ENCODE measurements around the gene UNC5A. TPM values are rescaled to one million over a fixed set of nuclear protein-coding genes. Genes with fewer than 3 reads are reported as not detected.

UNC5A gene
- total RNA-seq, 1 donor from 2014 or later: not detected

DNA sequence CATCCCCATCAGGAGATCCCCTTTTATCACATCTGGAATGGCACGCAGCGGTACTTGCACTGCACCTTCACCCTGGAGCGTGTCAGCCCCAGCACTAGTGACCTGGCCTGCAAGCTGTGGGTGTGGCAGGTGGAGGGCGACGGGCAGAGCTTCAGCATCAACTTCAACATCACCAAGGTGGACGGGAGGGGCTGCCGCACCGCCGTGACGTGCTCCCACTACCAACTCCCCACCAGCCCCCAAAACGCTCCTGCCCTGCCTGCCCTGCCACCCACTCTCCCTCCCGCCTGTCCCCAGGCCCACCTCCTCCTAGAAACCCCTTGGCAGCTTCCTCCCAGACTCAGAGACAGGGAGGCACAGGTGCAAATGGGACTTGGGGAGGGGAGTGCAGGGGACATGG, 68.1 kb downstream of the UNC5A start:
- no peak for DNase-seq (ENCODE audit: low spot score)

DNA sequence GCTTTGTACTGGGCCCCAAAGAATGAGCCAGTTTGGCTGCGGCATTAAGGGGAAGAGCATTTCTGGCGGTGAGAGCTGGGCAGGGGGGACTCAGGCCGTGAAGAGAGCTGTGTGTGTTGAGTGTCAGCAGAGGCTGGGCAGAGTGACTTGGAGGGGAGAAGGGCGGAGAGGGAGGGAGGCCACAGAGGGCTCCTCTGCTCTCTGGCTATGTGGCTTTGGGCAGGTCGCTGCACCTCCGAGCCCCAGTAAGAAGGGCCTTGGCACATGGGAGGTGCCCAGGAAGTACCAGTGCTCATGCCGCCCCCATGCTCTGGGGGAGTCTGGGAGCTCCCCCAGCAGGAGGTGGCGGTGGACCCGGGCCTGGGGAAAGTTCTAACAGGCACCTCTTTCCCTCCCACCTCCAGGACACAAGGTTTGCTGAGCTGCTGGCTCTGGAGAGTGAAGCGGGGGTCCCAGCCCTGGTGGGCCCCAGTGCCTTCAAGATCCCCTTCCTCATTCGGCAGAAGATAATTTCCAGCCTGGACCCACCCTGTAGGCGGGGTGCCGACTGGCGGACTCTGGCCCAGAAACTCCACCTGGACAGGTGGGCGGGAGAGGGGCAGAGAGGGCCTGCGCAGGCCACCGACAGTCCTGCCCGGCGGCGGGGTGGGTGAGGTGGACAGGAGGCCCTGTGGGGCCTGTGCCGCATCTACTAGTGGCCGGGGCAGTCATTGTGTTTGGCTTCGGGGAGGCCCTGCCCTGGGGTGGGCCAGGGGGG, 68.7 kb downstream of the UNC5A start:
- no peak for DNase-seq (ENCODE audit: low spot score)

DNA sequence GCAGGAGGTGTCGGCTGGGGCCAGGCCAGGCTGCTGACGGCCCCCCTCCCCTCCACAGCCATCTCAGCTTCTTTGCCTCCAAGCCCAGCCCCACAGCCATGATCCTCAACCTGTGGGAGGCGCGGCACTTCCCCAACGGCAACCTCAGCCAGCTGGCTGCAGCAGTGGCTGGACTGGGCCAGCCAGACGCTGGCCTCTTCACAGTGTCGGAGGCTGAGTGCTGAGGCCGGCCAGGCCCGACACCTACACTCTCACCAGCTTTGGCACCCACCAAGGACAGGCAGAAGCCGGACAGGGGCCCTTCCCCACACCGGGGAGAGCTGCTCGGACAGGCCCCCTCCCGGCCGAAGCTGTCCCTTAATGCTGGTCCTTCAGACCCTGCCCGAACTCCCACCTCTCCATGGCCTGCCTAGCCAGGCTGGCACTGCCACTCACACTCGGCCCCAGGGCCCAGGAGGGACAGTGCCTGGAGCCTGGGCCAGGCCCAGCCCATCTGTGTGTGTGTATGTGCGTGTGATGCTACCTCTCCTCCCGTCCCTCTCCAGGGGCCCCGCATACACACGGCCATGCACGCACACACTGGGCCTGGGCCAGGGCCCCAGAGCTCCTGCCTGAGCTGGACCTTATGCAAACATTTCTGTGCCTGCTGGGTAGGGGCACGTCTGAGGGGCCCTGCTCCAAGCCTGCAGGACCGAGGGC, 69.5 kb downstream of the UNC5A start:
- DNase-seq (ENCODE audit: low spot score): no peak

- DNase-seq (ENCODE audit: low spot score): no peak
Measured at GRCh38 chr5:176880366-176881020, 70.1 kb downstream of the UNC5A start.

- no peak for DNase-seq (ENCODE audit: low spot score)
Measured at GRCh38 chr5:176881021-176881749, 70.8 kb downstream of the UNC5A start.

- DNase-seq (ENCODE audit: low spot score): no peak
Measured at GRCh38 chr5:176881816-176882566, 71.6 kb downstream of the UNC5A start.

DNA sequence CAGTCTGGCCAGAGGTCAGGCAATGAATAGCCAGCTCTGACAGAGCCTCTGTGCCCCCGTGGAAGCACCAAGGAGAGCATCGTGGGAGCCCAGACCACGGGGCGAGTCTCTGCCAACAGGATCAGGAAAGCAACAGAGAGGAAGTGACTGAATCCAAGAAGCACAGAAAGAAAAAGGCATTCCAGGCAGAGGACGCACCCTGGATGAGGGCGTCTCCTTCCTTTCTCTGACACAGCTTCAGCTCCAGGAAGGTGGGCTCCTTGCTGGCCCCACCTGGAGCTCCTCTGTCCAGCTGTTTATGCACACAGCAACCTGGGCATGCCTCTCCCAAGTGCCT, 72.2 kb downstream of the UNC5A start:
- DNase-seq (ENCODE audit: low spot score): no peak

GRCh38 chr5:176883700-176884570, 73.6 kb downstream of the UNC5A start:
- DNase-seq (ENCODE audit: low spot score): no peak

DNA sequence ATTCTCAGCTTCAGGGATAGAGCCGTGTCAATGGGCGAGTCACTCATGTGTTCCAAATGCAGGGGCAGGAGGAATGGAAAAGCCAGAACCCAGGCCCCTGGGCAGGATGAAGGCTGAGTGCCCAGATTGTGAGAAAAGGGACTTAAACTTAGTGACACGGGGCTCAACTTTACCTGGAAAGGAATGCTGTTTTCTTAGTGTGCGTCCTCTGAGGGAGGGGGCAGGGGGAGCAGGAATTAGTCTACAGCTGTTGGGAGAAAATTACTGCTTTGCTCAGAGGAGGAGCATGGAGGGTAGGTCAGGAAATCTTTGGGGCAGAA, 74.2 kb downstream of the UNC5A start:
- no peak for DNase-seq (ENCODE audit: low spot score)

DNA sequence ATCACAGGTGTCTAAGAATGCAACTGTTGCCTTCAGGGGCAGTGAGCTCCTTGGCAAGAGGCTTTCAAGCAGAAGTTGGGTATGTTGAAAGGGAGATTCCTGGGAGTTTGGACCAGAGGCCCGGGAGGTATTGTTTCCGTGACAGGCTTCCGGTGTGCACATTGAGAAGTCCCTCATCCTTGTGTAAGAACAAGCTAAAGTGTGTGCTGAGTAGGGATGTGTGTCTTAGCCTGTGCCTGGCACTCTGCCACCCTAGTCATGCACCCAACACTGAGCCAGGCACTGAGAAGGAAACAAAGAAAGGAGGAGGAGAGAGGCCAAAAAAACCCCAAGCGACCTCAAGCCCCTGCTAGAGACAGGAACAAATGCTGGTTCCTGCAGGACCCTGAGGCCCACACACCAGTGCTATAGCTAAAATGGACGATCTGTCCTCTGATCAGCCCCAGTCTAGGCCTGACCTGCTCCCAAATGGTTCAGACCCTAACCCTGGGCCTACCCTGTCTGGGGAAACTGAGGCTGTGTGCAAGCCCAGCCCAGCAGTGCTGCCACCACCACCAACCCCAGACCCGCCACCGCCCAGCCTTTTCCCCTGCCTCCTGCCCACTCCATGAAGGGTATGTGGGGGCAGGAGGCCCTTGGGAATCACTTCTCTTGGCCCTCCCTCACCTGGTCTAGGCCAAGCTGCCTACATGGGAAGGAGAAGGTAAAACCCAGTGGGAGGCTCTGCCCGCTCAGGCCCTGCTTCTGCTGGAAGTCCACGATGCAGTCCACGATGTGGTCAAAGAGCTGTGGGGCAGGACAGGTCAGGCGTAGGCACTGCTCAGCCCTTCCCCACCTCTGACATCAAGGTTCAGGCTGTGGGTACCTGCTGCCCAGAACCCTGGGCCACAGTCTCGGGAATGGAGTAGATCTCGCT, 76.2 kb downstream of the UNC5A start:
- DNase-seq (ENCODE audit: low spot score): no peak

GRCh38 chr5:176887252-176887849, 77.0 kb downstream of the UNC5A start:
- DNase-seq (ENCODE audit: low spot score): no peak

DNA sequence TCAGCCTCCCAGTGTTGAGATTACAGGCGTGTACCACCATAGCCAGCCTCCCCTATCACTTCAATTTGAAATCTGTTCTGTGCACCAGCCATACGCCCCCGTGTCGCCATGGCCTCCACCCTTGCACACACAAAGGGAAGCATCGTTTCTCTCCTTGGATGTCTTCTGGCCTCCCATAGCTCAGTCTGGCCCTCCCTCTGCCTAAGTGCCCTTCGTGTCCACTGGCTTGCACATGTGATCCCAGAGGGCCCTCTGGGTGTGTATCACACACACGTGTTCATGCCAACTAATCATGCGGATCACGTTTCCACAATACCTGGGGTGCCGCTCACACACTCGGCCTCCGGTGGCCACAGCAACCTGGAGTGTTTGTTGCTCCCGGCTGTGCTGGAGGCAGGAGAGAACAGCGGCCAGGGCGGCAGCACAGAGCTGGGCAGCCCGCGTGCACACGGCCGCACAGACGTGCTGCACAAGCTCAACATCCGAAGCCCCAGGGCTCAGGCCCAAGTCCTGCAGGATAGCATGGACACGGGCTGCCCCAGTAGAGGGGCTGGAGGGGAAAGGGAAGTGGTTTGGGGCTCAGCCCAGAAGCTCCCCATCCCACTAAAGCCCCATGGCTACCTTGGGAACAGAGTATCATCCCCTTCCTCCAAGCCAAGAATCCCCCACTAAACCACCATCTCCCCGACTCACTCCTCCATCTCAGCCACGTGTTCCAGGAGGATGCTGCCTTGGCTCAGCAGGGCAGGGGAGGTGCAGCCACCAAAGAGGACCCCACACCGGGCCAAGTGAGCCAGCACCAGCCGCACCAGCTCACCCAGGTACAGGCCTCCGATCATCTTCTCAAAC, 77.9 kb downstream of the UNC5A start:
- DNase-seq (ENCODE audit: low spot score): no peak

GRCh38 chr5:176888865-176889165, 78.5 kb downstream of the UNC5A start:
- no peak for DNase-seq (ENCODE audit: low spot score)

DNA sequence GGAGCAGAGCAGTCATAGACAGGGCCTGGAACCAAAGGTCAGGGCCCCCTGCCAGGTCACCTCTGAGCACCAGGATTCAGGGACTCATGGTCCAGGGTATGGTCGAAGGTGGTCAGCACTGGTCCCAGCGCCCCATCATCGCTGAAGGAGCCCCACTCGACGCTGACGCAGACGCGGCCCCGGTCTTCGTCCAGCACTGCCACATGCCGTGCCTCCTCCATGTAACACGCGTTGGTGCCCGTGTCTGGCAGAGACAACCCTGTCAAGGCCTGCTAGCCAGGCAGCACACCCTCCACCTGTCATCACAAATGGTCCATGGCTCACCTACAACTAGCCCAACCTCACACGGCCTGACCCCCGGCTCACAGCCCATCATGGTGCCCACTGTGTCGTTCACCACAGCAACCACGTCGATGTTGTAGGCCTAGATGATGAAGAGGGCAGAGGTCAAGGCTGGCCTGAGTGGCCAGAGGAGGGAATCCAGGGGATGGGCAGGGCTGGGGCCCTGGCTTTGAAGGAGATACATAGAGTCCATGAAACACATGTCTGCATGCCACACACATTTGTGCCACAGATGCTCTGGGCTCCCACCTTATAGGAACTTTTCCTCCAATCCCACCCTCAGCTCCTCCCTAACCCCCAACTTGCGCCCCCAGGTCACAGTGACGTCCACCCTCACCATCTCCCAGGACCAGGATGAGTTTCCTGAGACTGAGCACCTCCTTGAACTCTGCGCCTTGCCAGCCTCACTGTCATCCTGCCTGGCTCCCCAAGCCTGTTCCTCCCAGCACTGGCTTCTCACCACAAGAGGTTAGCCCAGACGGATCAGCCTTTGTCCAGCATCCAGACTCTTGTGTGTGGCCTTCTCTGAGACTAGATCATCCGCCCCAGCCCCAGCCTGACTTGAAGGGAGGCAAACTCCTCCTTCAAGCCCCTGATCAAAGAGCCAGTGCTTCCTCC, 79.2 kb downstream of the UNC5A start:
- DNase-seq (ENCODE audit: low spot score): no peak

DNA sequence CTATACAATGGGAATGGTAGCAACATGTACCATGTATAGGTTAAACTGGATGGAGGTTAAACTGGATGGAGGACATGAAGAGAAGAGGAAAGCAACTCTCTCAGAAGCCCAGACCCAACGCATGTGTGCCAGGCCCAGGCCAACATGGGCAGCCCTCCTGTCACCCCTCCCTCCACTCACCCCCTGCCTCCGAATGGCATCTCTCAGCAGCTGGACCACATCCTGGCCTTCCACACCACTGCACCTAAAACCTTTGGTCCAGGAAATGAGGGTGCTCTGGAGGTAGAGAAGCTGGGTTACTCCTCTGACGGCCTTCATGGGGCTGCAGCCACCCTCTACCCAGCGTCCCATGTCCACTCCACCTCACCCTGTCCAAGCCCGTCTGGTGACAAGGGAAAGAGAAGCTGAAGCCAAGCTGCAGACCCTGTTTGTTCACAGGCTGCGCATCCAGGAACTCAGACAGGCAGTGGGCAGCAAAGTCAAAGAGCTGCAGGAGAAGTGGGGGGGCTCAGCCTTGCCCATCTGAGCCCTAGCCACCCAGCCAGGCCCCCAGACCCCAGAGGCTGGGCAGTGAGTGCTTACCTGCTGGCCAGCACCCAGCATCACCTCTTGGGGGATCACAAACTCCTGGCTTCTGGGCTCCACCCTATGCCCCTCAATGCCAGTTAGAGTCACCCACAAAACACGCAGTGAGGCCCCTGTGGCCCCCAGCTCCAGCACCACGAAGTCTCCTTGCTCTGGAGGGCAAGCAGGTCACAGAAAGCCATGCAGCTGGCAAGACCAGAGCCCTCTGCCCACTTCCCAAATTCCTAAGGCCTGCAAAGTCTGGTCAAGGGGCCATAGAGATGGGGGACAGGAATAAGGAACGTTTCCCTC, 80.3 kb downstream of the UNC5A start:
- no peak for DNase-seq (ENCODE audit: low spot score)

GRCh38 chr5:176891331-176891958, 81.1 kb downstream of the UNC5A start:
- no peak for DNase-seq (ENCODE audit: low spot score)
